ENCODE measurements around the gene TP53I11. TPM values are rescaled to one million over a fixed set of nuclear protein-coding genes. Genes with fewer than 3 reads are reported as not detected.

Gene TP53I11
- total and polyA plus RNA-seq, 9 of the 15 experiments (the other 6 are each of a cell fraction or from before 2014, with no cell fraction given) = 0.14 to 2.5 (median 1.2) TPM; not detected in 2

GRCh38 chr11:44966694-44967093, 16.0 kb upstream of the TP53I11 start:
- intact Hi-C loops (cut with micrococcal nuclease) (no loop called here), in situ Hi-C loops (cut with MboI) (no loop called here)
- Histone ChIP-seq H3K9me1 (ENCODE audit: control insufficient read depth, insufficient read depth, low read length) (no peaks in the 10 kb centered on the region), H3K27ac (ENCODE audit: extremely low read depth, low read depth, low read length) (no peak overlapping the region), H3K4me2 (ENCODE audit: insufficient read depth, low read length) (no peak overlapping the region), H3K9ac (ENCODE audit: insufficient read depth in 1 of 2, low read depth in 2 of 2, low read length in 2 of 2) (no peak overlapping the region), H3K27me3 (ENCODE audit: control insufficient read depth in 2 of 2, insufficient read depth in 2 of 2, low read length in 2 of 2) (peaks cover 0 to 39% of the 10 kb centered on the region in 2 experiments; a peak in 4 of 5 replicates), H3K9me3 (replicated peaks; ENCODE audit: control insufficient read depth, insufficient read depth, low read depth, low read length) (no peaks in the 10 kb centered on the region), H3K36me3 (ENCODE audit: control insufficient read depth, insufficient read depth, low read length) (no peaks in the 10 kb centered on the region), H2AFZ (ENCODE audit: low read depth, low read length) (no peak overlapping the region), H3K4me1 (replicated peaks in 1 of 2; ENCODE audit: control insufficient read depth in 2 of 2, insufficient read depth in 2 of 2, low read length in 2 of 2) (peaks cover 0 to 7% of the 10 kb centered on the region in 2 experiments; a peak in 1 of 5 replicates), H3K79me2 (ENCODE audit: control insufficient read depth, insufficient read depth, low read length) (no peaks in the 10 kb centered on the region), H4K20me1 (replicated peaks; ENCODE audit: control insufficient read depth, insufficient read depth, low read length) (peaks cover 12% of the 10 kb centered on the region), H3K4me3 (no peak overlapping the region)
- FAIRE-seq = no peak
- CTCF ChIA-PET (ENCODE audit: low intra/inter-chr PET ratio) = interaction anchor here (0.5 kb wide), 1 partner anchor 17 kb away, joined by 5 read pairs; no protein-coding TSS in a partner anchor
- BruUV-seq (replicated peaks) = no TSS peak
- POLR2A ChIA-PET = no interaction called here
- WGBS (ENCODE audit: insufficient coverage, low coverage, missing lambda C conversion rate) = 2% methylated on average over 6 of the region's 6 CpGs
- ATAC-seq = no peak
- TF ChIP-seq ZNF12 (CRISPR knock-in tag; IDR thresholded peaks at IDR 0.05) (no peak), SRF (CRISPR knock-in tag; IDR thresholded peaks at IDR 0.05) (no peak), SNAPC5 (CRISPR knock-in tag; IDR thresholded peaks at IDR 0.05) (no peak), ZNF3 (CRISPR knock-in tag; IDR thresholded peaks at IDR 0.05) (no peak)
- DNase-seq (ENCODE audit: extremely low read depth in 1 of 4, low spot score in 3 of 4) = no peak

- CTCF ChIA-PET (ENCODE audit: low intra/inter-chr PET ratio) = no interaction called here
- H3K4me1 ChIP-seq (replicated peaks in 1 of 2; ENCODE audit: control insufficient read depth in 2 of 2, insufficient read depth in 2 of 2, low read length in 2 of 2) = no peaks in the 10 kb centered on the region
- no peaks in the 10 kb centered on the region for H3K36me3 ChIP-seq (ENCODE audit: control insufficient read depth, insufficient read depth, low read length)
- peaks cover 0 to 31% of the 10 kb centered on the region in 2 experiments; a peak in 3 of 5 replicates for H3K27me3 ChIP-seq (ENCODE audit: control insufficient read depth in 2 of 2, insufficient read depth in 2 of 2, low read length in 2 of 2)
- H3K79me2 ChIP-seq (ENCODE audit: control insufficient read depth, insufficient read depth, low read length) = no peaks in the 10 kb centered on the region
- no peaks in the 10 kb centered on the region for H3K9me1 ChIP-seq (ENCODE audit: control insufficient read depth, insufficient read depth, low read length)
- in situ Hi-C loops (cut with MboI) (no loop called here), intact Hi-C loops (cut with micrococcal nuclease) (no loop called here)
- 2% methylated on average over 9 of the region's 9 CpGs for WGBS (ENCODE audit: insufficient coverage, low coverage, missing lambda C conversion rate)
- POLR2A ChIA-PET = interaction anchor here (0.8 to 1.1 kb wide), 2 partner anchors 11 to 140 kb away, joined by 3 read pairs; no protein-coding TSS in a partner anchor
- ATAC-seq (no peak), FAIRE-seq (no peak), DNase-seq (ENCODE audit: extremely low read depth in 1 of 4, low spot score in 3 of 4) (no peak)
- no peaks in the 10 kb centered on the region for H3K9me3 ChIP-seq (replicated peaks; ENCODE audit: control insufficient read depth, insufficient read depth, low read depth, low read length)
- H4K20me1 ChIP-seq (replicated peaks; ENCODE audit: control insufficient read depth, insufficient read depth, low read length) = peaks cover 4% of the 10 kb centered on the region
- H3K4me3 ChIP-seq = no peak overlapping the region
- no peak overlapping the region for H3K9ac ChIP-seq (ENCODE audit: insufficient read depth in 1 of 2, low read depth in 2 of 2, low read length in 2 of 2)
- H3K27ac ChIP-seq (ENCODE audit: extremely low read depth, low read depth, low read length) = no peak overlapping the region
- no TSS peak for BruUV-seq (replicated peaks)
- H3K4me2 ChIP-seq (ENCODE audit: insufficient read depth, low read length) = no peak overlapping the region
- no peak overlapping the region for H2AFZ ChIP-seq (ENCODE audit: low read depth, low read length)
- no peak for TF ChIP-seq CEBPG (CRISPR knock-in tag; IDR thresholded peaks at IDR 0.05)
- no peak for TF ChIP-seq CEBPG (tag; conservative IDR thresholded peaks at IDR 0.05 in 1 of 2, IDR thresholded peaks at IDR 0.05 in 1 of 2)
- no peak for TF ChIP-seq TCF7 (IDR thresholded peaks at IDR 0.05; ENCODE audit: borderline replicate concordance)
- no peak for TF ChIP-seq CBX8 (IDR thresholded peaks at IDR 0.05; ENCODE audit: borderline replicate concordance, extremely low read depth, low read depth, low read length, poor library complexity, severe bottlenecking)
- no peak for TF ChIP-seq ZSCAN29 (IDR thresholded peaks at IDR 0.05)
- no peak for TF ChIP-seq HMG20B (CRISPR knock-in tag; IDR thresholded peaks at IDR 0.05)
- TF ChIP-seq RFX7 (CRISPR knock-in tag; IDR thresholded peaks at IDR 0.05) = no peak
- no peak for TF ChIP-seq SMC3 (conservative IDR thresholded peaks at IDR 0.05; ENCODE audit: insufficient read depth, low read depth, low read length)
- no peak for TF ChIP-seq ZBTB33 (CRISPR knock-in tag; IDR thresholded peaks at IDR 0.05)
- no peak for TF ChIP-seq ZBTB17 (CRISPR knock-in tag; IDR thresholded peaks at IDR 0.05)
- TF ChIP-seq ARNT (IDR thresholded peaks at IDR 0.05) = no peak
Observed at GRCh38 chr11:44964526-44965209, 14.0 kb upstream of the TP53I11 start.

All from K562 (cell line).